HG02938 (cell line): ENCODE measurements around the gene KCNIP4.

ENCODE experiments used
- ATAC-seq: cut with Tn5 transposase; IDR thresholded peaks from one replicate; pipeline ENCODE4 v1.9.1; 2021; ENCODE audit warnings: mild to moderate bottlenecking, moderate library complexity; ENCODE audit not compliant: unreplicated experiment

KCNIP4 gene

DNA sequence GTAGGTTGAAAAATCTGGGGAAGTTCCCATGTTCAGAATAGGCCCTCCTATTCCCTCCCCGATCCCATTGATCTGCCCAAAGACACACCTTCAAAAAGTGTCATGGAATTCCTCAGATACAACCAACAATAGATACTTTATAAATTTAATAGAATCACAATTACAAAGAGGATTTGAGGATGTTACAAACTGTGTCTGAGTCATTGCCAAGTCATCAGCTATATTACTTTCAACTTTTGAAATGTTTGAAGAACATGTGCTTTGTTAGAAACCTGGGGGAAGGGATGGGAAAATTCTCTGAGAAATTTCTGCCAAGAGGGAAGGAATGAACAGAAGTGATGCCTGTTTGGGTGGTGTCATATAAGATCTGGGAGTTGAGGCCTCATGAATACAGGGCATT lies 46.7 kb downstream of the KCNIP4 start:
- ATAC-seq, result no peak

DNA sequence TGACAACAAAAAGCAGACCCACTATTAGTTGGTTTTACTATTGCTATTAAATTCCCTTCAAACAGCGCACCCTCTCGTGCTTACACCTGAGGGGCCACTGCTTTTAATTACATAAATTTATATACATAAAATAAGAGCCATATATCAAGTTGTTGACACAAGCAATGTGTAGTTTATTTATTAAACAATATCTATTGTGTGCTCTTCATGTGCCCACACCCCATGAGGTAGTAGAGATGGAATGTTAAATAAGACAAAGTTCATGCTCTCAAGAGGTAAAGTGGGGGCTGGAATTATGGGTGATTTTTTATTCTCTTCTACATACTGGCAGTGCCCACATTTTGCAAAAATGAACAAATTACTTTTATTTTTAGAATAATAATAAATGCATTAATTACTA lies 47.3 kb downstream of the KCNIP4 start:
- no peak for ATAC-seq

DNA sequence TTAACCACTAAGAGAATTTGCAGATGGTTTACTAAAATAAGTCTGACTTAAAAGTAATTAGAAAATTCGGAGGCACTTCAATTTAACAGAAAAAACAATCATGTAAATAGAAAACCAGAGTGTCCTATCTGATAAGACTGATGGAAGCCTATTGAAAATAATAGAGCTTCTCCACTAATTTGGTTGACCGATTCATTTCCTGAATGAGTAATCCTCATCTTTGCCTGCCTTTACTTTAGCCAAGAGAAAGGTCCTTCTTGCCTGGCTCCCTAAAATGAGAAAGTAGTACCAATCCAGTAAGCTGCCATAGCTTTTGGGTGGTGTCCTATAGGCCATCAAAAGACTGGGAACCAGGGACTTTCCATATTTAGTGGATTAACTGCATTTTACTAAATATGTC lies 48.4 kb downstream of the KCNIP4 start:
- ATAC-seq, result no peak

DNA sequence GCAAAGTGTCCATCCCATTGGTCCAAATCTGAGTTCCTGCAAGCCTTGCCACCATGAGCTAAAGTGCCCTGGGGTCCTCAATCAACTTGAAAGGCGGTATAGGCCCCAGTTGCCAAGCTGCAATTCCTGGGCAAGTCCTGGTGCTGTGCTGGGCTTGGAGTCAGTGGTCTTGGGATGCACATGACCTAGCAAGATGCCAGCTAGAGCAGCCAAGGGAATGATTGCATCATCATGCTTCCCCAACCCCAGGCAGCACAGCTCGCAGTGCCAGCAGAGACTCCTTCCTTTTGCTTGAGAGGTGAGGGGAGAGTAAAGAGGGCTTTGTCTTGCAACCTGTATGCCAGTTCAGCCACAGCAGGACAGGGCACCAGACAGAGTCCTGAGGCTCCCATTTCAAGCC lies 50.5 kb downstream of the KCNIP4 start:
- no peak for ATAC-seq

DNA sequence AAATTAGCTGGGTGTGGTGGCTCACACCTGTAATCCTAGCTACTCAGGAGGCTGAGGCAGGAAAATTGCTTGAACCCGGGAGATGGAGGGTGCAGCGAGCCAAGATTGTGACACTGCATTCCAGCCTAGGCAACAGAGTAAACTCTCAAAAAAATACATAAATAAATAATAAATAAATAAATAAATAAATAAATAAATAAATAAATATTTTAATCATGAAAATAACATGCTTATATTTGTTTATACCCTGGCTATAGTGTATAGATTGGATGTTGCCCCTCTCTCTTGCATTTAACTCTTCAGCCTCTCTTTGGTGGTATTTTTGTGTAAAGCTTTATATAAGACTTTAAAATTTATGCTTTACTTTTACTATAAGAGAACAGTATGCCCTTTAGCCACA lies 51.8 kb downstream of the KCNIP4 start:
- ATAC-seq, result no peak

DNA sequence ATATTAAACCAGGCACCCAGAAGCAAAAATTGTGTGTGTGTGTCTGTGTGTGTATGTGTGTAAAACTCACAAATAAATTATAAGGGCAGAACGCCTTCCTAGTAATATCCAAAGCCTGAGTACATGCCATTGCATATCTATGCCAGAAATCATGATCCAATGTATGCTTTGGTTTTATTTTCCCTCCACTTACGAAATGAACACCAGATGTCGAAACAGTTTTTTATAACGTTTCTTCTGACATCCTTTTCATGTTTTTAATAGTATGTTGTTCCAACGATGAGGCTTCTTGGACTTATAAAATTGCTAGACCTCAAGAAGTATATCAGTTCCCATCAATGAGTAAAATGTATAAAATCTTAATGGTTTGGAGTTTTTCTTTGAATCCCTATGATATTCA lies 55.4 kb downstream of the KCNIP4 start:
- ATAC-seq, result no peak

DNA sequence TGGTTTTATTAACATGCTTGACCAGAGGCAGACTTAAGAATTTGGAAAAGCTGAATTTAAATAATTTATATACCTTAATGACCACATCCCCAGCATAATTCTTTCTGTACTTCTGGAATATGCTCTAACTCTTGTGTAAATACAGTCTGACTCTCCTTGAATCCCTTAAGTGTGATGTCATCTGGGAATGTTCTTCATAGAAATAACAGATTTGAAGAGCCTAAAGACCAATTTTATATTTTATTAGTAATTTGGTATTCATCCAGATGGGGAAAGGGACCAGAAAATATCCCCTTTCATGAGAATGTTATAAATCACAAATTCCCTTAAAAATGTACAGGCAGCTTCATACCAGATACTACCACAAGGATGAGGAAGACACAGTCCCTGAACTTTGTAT lies 58.3 kb downstream of the KCNIP4 start:
- no peak for ATAC-seq

DNA sequence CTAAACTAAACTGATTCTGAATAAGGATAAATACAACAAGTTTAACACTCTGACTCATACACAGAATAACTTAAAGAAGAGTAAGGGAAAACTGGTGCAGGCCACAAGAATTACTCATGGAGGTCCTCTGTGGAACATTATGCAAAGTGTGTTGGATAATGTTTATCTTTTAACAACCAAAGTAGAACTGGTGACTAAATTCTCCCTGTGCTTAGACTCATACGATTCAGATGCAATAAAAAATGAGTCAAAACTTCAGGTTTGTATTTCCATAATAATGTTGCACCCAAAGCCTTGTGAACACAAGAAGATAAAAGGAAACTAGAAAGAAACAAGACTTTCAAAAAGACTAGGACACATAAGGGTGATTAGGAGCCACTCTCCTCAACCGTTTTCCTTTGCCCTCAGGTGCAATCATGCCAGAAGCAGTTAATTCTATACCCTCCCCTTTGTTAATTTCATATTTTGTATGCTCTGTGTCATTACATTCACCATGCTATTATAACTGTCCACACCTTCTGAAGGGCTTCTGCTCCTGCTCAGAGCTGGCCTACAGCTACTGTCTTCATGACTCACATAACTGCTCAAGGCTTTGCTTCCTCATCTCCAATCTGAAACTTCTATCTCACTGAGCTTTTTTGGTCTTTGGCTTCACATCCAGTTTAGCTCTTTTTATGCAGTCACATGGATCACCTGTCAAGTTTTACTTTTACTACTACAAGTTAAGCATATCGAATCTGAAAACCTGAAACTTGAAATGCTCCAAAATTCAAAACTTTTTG lies 60.2 kb downstream of the KCNIP4 start:
- peak; percentile 79 for ATAC-seq

DNA sequence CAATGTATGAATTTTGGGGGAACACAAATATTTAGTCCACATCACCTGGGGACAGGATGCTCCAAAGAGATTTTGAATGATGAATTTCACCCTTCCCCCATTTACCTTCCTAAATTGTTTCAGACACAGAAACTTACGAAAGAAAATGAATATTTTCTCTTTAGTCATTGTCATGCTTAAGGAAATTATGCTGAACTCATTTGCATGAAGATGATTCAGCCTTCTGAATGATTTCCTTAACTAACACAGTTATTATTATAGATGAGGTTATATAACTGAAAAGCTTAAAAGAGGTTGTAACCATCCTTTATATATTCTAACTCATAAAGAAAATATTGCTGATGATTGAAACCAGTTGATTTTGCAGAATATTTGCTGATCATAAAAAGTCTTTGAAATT lies 61.1 kb downstream of the KCNIP4 start:
- ATAC-seq, result no peak

DNA sequence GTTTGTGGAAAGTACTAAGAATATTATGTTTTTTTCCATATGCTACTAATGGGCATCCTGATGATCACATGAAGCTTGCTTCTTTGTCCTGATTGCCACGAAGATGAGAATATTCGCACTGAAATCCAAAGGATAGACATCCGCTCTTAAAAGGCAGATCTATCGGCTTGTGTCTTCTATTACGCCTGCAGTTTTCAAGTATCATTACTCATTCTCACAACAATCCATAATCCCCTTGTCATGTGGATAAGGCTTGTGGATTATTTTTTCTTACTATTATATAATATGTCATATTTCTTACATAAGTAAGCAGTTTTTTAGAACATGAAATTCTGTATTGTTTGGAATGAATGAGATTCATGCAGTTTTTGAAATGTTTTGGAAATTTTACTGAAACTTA lies 62.8 kb downstream of the KCNIP4 start:
- no peak for ATAC-seq

DNA sequence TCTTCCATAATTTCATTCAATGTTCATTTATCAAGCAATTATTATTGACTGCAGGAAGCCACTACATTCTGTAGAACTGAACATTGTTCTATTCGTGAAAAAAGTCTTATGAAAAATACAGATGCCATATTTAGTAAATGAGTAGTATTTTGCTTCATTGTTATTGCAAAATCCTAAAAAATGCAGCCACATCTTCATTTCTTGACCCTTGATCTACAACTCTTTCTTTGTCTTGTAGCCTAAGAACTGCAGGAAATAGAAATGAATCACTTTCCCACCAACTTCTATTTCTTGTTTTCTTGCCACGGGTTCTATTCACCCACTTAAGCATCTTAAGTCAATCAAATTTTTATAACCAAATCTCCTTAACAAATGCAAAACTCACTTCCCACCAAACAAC lies 63.3 kb downstream of the KCNIP4 start:
- no peak for ATAC-seq

DNA sequence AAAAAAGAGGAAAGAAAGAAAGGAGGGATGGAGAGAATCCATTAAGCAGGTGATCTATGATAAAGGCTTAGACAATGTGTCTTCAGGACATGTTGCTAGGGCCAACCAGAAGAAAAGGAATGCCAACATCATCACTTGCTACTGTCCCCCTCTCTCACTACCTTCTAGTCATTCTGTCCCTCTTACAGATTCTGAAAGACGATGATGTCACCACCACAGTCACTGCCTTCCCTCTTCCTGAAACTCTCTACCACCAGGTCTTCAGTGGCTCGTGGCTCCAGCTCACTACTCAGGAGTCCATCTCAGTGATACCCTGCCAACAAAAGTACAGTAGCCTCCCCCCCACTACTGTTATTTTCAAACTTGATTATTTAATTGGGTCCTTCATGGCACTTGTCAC lies 64.0 kb downstream of the KCNIP4 start:
- no peak for ATAC-seq

DNA sequence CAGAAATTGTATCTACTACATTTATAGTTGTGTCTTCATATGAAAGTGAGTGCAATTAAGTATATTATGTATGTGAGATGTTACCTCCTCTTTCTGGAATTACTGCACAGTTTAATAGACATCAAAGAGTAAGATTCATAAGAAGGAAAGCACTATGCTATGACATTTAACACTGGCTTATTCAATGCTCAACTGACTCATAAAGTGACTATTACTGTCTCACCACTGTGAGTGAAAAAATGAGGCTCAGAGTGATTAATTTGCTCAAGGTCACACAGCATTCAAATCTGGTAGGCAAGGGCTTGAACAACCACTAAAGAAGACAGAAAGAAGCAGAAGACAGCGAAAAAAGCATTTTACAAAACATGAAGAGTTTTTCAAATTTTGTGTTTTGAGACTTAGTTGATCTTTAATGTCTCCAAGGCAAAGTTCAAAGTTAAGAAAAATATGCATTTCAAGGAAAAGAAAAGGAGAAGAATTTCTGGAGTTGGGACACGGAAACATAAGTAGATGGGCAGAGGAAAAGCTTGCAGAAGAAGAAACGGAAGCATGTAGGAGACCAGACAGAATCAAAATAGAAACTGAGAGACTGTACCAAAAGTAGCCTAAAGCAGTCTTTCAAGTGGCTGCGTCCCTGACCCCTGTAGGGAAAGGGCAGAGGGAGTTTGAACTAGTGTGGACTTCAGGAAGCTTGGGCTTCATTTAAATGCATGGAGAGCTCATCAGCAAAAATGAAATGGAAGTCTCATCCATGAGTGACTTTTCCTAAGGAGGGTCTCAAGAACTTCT lies 66.3 kb downstream of the KCNIP4 start:
- no peak for ATAC-seq

DNA sequence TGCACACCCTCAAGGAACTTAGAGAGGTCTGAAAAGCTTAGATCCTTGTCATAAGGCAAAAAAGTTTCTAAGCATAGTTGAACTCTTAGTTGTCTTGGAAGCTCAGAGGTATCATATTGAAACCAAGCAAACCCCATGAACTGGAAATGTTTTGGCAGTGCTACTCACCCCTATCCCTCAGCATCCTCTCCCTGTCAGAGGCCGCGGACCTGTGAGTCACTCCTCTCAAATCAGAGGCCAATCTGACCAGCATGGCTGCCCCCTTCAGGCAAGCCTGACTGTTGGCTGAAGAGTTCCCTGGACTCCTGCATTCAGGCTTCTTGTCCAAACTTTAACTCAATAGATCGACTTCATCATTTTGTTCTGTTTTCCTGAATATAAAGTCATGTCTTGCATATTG lies 69.4 kb downstream of the KCNIP4 start:
- ATAC-seq, result no peak

DNA sequence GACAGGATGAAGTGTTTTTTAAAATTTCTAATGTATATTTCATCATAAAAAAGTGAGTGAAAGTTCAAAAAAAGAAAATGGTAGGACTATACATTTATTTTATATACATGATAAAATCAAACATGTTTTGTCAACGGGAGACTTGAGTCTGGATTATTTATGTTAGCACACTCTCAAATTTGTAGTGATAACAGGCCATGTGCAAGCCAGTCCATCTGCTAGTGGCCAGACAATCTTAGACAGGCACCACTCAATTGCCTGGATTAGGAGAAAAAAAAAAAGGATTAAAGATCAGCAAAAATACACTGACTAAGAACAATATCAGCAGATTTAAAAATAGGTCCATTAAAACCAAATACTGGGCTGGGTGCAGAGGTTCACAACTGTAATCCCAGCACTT lies 71.9 kb downstream of the KCNIP4 start:
- no peak for ATAC-seq

DNA sequence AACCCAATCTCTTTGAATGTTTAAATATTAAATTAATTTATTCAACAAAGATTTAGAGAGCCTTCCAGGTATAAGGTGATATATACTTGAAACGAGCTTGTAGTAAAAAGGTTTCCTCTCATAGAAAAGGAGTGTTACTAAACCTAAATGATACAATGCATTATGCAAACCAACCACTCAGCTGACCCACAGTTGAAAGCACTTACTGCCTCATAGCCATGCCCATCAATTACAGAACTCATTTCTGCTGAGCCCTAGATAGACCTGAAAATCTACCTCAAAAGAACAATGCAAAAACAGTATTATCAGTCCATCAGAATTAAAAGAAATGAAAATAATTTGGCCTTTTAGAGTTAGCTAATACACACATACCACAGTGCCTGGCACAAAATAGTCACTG lies 75.4 kb downstream of the KCNIP4 start:
- no peak for ATAC-seq

DNA sequence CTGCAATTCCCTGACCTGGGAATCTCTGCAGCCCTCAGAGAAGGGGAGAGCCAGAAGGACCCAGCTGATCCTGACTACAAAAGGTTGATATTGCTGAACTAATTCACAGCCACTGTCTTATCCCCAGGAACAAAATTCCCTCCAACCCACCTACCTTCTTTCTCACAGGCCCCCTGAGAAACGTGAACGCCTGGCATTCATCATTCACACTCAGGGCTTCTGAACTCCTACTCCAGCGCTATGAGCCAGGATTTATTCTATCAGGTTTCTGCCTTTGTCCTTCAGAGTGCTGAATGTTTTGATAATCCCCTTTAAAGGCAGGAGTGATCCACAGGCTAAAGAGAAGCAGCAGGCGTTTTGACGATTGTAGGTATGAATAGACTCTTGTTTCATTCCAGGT lies 76.5 kb downstream of the KCNIP4 start:
- ATAC-seq, result no peak

DNA sequence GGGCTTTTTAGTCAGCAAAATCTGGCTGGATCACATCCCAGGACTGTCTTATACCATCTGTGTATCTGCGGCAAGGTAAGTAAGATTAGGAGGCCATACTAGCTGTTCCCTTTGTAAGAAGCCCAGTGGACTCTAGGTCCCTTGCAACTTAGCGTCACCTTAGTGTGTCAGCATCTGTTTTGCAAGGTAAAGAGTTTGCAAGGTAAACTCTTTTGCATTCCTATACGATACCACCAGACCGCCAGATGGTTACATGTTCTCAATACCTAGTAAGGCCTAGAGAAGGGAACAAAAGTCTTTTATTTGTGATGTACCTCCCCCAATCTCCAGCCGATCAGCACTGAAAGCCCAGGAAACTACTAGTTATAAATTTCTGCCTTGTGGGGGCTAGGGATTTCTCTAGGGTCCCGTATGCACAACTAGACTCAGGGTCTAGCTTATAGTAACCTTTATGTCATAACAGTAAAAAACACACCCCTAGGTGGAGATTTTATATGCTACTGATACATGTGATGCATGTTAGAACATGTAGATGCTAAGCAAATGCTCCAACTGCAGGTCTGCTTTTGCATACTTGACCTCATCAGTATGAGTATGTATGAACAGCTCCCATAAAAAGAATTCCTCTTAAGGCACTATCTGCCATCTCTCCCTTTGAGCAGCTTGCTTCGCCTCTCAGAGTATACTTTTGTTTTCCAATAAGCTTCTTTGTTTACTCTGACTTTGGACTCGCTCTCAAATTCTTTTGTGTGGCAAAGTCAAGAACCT lies 78.4 kb downstream of the KCNIP4 start:
- no peak for ATAC-seq

DNA sequence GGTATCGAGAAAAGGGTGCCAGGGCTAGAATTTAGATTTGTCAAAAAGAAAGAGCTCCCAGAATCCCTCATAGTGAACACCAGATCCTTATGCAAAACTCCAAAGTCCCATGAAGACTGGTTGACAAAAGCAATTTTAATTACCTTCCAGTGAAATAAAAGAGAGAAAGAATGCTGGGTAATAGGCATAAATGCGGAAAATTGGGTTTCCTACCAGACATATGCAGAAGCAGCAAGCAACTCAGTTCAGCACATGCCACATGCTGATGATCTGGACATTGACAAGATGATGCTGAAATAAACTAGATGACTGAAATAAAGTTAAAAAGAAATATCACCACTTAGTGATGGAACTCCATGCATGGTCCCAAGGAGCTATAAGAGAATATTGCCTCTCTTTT lies 83.9 kb downstream of the KCNIP4 start:
- no peak for ATAC-seq

DNA sequence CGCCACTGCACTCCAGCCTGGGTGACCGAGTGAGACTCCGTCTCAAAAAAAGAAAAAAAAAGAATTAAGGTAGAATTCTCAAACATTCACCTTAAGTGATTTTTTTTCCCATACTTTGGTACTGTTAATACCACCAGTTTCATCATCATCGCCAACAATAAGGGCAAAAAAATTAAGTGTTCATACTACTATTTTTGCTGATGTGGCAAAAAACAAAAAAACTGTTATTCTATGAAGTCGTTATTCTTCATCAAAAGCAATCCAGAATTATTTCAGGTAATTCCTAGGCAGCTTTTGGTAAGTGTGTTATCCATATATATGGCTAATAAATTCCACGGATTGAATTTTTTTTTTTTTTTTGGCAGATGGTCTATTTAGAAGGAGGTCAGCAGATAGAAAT lies 85.7 kb downstream of the KCNIP4 start:
- ATAC-seq, result no peak

DNA sequence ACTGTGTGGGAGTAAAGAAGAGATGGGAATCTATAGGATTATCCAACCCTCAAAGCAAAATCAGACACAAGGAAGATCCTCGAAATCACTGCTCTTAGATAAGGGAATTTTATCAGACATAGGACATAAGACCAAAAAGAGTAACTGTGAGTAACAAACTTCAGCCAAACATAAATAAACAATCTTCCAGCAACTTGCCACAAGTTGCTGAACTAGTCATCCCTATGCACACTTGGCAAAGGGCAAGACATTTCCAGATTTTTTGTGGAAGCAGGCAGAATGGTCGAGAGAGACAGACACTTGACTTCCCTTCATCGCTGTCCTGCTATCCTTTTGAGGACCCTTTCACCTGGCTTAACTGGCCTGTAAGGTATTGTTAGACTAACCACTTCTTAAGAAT lies 89.6 kb downstream of the KCNIP4 start:
- no peak for ATAC-seq

DNA sequence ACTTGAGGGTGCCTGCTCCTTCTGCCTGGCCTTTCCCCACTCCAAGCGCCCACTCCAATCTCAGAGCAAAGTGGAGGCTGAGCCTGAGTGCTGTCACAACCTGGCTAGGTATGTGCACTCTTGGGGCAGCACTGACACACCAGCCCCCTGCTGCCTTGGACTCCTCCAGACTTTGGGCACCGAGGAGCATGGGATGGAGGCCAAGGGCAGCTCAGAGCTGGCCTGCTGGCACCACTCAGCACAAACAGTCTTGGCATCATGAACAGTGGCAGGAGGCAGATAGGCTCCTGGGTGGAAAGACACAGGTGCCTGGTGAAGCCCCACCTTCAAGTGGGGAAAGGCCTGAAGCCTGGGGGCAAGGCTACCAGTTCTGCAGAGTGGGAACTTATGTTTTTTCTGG lies 91.8 kb downstream of the KCNIP4 start:
- no peak for ATAC-seq
